ENCODE results near the gene TAF1D. TPM values are rescaled to one million over a fixed set of nuclear protein-coding genes. Genes with fewer than 3 reads are reported as not detected.

TAF1D gene
- total and polyA plus RNA-seq, 8 donors: 68.3 to 435 (median 169) TPM

DNA sequence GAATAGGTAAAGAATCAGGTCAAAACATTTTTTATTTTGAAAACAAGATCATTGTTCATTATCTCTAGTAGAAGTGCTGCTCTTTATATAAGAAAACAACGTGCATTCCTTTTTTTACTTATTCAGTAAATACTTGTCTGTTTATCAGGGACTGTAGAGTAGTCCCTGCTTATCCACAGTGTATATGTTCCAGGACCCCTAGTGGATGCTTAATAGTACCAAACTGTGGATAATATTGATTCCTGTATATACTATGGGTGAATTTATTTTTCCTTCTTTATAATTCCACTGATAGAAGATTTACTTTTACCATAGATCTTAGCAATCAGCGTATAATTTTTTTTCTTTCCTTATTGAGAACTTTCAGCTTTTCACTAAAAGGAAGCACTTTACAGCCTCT, 47.2 kb downstream of the TAF1D start:
- Histone ChIP-seq H3K27ac (no peak overlapping the region), H3K27me3 (no peaks in the 10 kb centered on the region), H3K9me3 (no peaks in the 10 kb centered on the region), H3K36me3 (peaks cover 21 to 97% (median 94%) of the 10 kb centered on the region in 4 donors), H3K4me3 (no peak overlapping the region), H3K4me1 (no peaks in the 10 kb centered on the region)
- TF ChIP-seq EP300 (IDR thresholded peaks at IDR 0.05): no peak
- no peak for TF ChIP-seq POLR2A (IDR thresholded peaks at IDR 0.05)
- TF ChIP-seq, protein P1, sequence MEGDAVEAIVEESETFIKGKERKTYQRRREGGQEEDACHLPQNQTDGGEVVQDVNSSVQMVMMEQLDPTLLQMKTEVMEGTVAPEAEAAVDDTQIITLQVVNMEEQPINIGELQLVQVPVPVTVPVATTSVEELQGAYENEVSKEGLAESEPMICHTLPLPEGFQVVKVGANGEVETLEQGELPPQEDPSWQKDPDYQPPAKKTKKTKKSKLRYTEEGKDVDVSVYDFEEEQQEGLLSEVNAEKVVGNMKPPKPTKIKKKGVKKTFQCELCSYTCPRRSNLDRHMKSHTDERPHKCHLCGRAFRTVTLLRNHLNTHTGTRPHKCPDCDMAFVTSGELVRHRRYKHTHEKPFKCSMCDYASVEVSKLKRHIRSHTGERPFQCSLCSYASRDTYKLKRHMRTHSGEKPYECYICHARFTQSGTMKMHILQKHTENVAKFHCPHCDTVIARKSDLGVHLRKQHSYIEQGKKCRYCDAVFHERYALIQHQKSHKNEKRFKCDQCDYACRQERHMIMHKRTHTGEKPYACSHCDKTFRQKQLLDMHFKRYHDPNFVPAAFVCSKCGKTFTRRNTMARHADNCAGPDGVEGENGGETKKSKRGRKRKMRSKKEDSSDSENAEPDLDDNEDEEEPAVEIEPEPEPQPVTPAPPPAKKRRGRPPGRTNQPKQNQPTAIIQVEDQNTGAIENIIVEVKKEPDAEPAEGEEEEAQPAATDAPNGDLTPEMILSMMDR (IDR thresholded peaks at IDR 0.05): no peak
- no peak for TF ChIP-seq POLR2AphosphoS5 (IDR thresholded peaks at IDR 0.05)
- intact Hi-C loops (cut with DNase I; ENCODE audit: low total_unique reads): no loop called here
- 77 to 90% (median 87%) methylated on average over 2 of the region's 2 CpGs for WGBS, 5 donors
- no peak for DNase-seq

DNA sequence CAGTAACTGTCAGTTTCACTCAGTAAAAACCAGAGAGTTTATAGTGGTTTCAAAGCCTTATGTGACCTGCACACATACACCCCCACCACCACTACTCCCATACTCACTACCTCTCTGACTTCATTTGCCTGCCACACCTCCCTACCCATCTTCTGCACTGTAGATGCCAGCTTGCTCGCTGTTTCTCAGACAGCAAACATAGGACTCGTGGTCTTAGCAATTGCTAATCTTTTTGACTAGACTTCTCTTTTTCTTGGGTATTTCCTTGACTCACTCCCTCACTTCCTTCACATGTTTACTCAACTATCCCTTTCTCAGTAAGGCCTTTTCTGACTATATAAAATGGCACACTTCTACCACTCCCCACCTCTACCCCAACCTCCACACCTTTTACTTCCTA, 52.1 kb downstream of the TAF1D start:
- Histone ChIP-seq H3K4me1 (no peaks in the 10 kb centered on the region), H3K36me3 (peaks cover 40 to 95% (median 93%) of the 10 kb centered on the region in 4 donors), H3K9me3 (no peaks in the 10 kb centered on the region), H3K27me3 (no peaks in the 10 kb centered on the region), H3K27ac (no peak overlapping the region), H3K4me3 (no peak overlapping the region)
- no peak for TF ChIP-seq POLR2AphosphoS5 (IDR thresholded peaks at IDR 0.05)
- TF ChIP-seq EP300 (IDR thresholded peaks at IDR 0.05): no peak
- TF ChIP-seq, protein P1 (IDR thresholded peaks at IDR 0.05): no peak
- no peak for TF ChIP-seq POLR2A (IDR thresholded peaks at IDR 0.05)
- WGBS, 5 donors: 65 to 90% (median 79%) methylated on average over 2 of the region's 2 CpGs
- no peak for DNase-seq
- intact Hi-C loops (cut with DNase I; ENCODE audit: low total_unique reads): no loop called here

DNA sequence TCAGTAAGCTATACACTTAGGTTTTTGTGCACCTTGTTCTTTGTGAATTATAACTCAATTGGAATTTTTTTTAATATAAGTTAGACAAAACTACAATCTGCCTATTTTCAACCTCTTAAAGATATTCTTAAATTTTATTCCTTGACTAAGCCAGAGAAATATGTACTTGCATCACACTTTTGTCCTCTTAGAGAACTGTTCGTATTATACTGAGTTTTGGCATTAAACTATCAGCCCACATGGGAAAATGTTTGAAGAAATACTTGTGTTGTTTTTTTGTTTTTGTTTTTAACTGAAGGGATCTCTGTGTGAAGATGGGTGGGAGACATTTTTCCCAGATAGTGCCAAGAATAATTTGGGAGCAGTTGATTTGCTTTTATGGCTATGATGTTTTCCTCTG, 54.5 kb downstream of the TAF1D start:
- WGBS, 5 donors: 68 to 92% (median 85%) methylated on average over 1 of the region's 1 CpG
- TF ChIP-seq, protein P1 (IDR thresholded peaks at IDR 0.05): no peak
- TF ChIP-seq POLR2A (IDR thresholded peaks at IDR 0.05) (no peak), EP300 (IDR thresholded peaks at IDR 0.05) (no peak), POLR2AphosphoS5 (IDR thresholded peaks at IDR 0.05) (no peak)
- Histone ChIP-seq H3K27ac (no peak overlapping the region), H3K4me3 (no peak overlapping the region), H3K4me1 (no peaks in the 10 kb centered on the region), H3K36me3 (peaks cover 47 to 97% (median 95%) of the 10 kb centered on the region in 4 donors), H3K27me3 (no peaks in the 10 kb centered on the region), H3K9me3 (no peaks in the 10 kb centered on the region)
- DNase-seq: no peak
- intact Hi-C loops (cut with DNase I; ENCODE audit: low total_unique reads): no loop called here

DNA sequence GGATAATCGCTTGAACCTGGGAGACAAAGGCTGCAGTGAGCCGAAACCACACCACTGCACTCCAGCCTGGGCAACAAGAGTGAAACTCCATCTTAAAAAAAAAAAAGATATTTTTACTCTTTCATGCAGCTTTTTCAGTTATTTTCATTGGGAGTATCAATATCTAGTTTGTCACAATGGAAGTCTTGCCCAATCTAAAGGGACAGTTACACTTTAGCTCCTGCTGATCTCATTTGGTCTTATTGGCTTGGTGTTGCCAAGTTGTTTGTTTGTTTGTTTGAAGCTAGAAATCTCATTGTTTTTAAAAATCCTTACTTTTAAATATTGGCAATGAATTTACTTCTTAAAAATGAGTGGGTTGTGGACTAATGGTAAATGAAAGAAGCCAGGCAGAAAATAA, 55.1 kb downstream of the TAF1D start:
- peaks cover 47 to 97% (median 94%) of the 10 kb centered on the region in 4 donors for H3K36me3 ChIP-seq
- no peaks in the 10 kb centered on the region for H3K4me1 ChIP-seq
- DNase-seq: no peak
- intact Hi-C loops (cut with DNase I; ENCODE audit: low total_unique reads): no loop called here
- H3K4me3 ChIP-seq: no peak overlapping the region
- H3K27me3 ChIP-seq: no peaks in the 10 kb centered on the region
- H3K27ac ChIP-seq: no peak overlapping the region
- no peaks in the 10 kb centered on the region for H3K9me3 ChIP-seq
- WGBS, 5 donors: 94 to 98% (median 98%) methylated on average over 2 of the region's 2 CpGs
- TF ChIP-seq EP300 (IDR thresholded peaks at IDR 0.05) (no peak), POLR2A (IDR thresholded peaks at IDR 0.05) (no peak), POLR2AphosphoS5 (IDR thresholded peaks at IDR 0.05) (no peak)
- TF ChIP-seq, protein P1 (IDR thresholded peaks at IDR 0.05): no peak

Small RNAs within 50 kb of the gene (small RNA-seq; reads per million reads assigned to genes)
- gene RF00019 (0 reads per million in 4 donors), gene RF00493 (21.4 to 47.1 (median 29.2) reads per million in 4 donors), gene SCARNA9 (0 to 0.31 (median 0.12) reads per million in 4 donors), gene SNORA1 (0 reads per million in 4 donors), gene SNORA18 (0 reads per million in 4 donors), gene SNORA25 (0 reads per million in 4 donors), gene SNORA32 (0 reads per million in 4 donors), gene SNORA40 (0 reads per million in 4 donors), gene SNORA8 (0 reads per million in 4 donors), gene SNORD5 (0 reads per million in 4 donors), gene SNORD6 (659 to 1,708 (median 1,069) reads per million in 4 donors)

Other genes with a start within 250 kb of the TAF1D start
- 100 to 1,000 TPM in 1 of 5 donors, 10 to 100 TPM in 1, 1 to 10 TPM in 2, not detected in 1; 2.9 to 306 (median 13.3) TPM for gene SMCO4, start 198.1 kb downstream of the TAF1D start, total RNA-seq
- gene SMCO4, start 198.1 kb downstream of the TAF1D start, polyA plus RNA-seq: 10 to 100 TPM; 25.1 to 89.1 (median 61.9) TPM
- 10 to 100 TPM in 4 of 5 donors, 1 to 10 TPM in 1; 4.6 to 69.4 (median 29.2) TPM for gene CEP295, start 79.8 kb downstream of the TAF1D start, total RNA-seq
- gene CEP295, start 79.8 kb downstream of the TAF1D start, polyA plus RNA-seq: 1 to 10 TPM; 1.8 to 6.9 (median 4.3) TPM
- 100 to 1,000 TPM in 1 of 5 donors, 10 to 100 TPM in 4; 25.1 to 236 (median 30.4) TPM for gene C11orf54, start 177 bp upstream of the TAF1D start, total RNA-seq
- 10 to 100 TPM; 11.5 to 33.3 (median 17.4) TPM for gene C11orf54, start 177 bp upstream of the TAF1D start, polyA plus RNA-seq
- gene MED17, start 42.8 kb upstream of the TAF1D start, total RNA-seq: 100 to 1,000 TPM in 1 of 5 donors, 10 to 100 TPM in 2, 1 to 10 TPM in 2; 9.3 to 121 (median 20.0) TPM
- 10 to 100 TPM in 2 of 3 donors, 1 to 10 TPM in 1; 6.5 to 10.6 (median 10.1) TPM for gene MED17, start 42.8 kb upstream of the TAF1D start, polyA plus RNA-seq
- 1 to 10 TPM in 2 of 5 donors, under 1 TPM in 1, not detected in 2; 0.89 to 6.2 (median 1.7) TPM for gene VSTM5, start 109.1 kb upstream of the TAF1D start, total RNA-seq
- gene VSTM5, start 109.1 kb upstream of the TAF1D start, polyA plus RNA-seq: under 1 TPM; 0.31 to 0.76 (median 0.60) TPM